Inflammatory macrophage (primary cell): Measurements from ENCODE around the gene CUL5.
"Not testable (repeated sequence)": the region's sequence is repeated elsewhere in the genome, so short reads cannot be mapped to it uniquely, and the experiment has no call there.

Experiments
- DNase-seq, 2 donors: peaks; one replicate each; pipeline ENCODE4 v3.0.0-alpha.2; 2020 to 2022

Gene CUL5

DNA sequence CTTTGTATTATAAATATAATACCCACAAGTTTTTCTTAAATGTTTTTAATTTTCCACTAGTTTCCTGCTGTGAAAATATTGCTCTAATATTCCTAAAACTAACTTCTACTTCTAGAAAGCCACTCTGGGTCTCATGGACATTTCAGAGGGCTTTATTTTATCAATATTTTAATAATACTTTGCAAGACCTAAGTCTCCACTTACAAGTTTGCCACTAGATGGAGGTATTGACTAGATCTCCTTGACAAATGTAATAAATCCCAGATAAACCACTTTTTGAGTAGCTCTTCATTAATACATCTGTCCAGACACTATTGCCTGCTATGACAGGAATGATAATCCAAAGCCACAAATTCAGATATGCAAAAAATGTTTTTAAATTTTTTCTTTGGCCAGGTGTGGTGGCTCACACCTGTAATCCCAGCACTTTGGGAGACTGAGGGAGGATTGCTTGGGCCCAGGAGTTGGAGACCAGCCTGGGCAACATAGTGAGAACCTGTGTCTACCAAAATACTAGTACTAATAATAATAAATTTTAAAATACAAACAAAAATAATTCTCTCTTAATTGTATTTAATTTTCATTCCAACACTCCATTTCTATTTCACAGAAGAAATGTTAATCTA, 109.2 kb downstream of the CUL5 start:
- DNase-seq: peak; percentile 11 to 45

DNA sequence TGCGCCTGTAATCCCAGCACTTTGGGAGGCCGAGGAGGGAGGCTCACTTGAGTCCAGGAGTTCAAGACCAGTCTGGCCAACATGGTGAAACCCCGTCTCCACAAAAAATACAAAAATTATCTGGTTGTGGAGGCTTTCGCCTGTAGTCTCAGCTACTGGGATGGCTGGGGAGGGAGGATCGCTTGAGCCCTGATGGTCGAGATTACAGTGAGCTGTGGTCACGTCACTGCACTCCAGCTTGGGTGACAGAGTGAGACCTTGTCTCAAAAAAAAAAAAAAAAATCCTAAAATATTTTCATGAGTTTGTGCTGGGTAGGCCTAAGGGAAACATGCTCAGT, 112.2 kb downstream of the CUL5 start:
- not testable (repeated sequence) for DNase-seq

DNA sequence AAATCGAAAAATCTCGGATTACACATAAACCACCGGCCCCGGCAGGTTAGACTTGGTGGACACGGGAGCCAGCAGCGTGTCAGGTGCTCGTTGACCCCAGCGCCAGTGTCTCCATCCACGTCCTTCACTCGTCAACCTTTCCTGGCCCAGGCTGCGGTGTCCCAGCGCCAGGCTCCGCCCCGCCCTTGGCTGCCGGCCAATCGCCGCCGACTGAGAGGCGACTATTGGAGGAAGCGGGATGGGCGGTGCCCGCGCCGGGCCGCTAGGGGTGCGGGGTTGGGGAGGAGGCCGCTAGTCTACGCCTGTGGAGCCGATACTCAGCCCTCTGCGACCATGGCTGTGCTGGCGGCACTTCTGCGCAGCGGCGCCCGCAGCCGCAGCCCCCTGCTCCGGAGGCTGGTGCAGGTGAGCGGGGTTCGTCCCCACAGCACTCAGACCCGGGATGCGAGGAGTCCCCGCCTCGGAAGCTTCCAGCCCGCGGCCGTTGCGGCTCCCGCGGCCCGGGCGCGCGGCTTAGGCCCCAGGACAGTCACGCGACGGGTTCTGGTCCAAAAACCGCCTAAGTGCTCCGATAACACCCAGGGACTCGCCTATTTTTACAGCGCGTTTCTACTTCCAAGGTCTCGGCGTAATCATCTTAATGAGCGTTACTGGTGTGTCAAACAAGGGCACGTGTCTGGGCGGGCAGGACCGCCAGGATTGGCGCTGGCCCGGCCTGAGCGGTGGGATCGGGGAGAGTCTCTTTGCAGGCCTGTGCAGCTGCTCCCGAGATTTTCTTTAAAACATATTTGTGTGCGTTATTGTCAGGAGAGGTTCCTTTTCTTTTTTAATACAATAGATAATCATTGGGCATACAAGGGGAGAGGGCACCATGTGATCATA, 112.8 kb downstream of the CUL5 start, which contains the start of gene ACAT1:
Gene ACAT1 (plus strand): TSS at position 294 of the 882 bp plus-strand sequence. CDS start 40 bp downstream, at position 334.
- peak; percentile 93 to 95 for DNase-seq

DNA sequence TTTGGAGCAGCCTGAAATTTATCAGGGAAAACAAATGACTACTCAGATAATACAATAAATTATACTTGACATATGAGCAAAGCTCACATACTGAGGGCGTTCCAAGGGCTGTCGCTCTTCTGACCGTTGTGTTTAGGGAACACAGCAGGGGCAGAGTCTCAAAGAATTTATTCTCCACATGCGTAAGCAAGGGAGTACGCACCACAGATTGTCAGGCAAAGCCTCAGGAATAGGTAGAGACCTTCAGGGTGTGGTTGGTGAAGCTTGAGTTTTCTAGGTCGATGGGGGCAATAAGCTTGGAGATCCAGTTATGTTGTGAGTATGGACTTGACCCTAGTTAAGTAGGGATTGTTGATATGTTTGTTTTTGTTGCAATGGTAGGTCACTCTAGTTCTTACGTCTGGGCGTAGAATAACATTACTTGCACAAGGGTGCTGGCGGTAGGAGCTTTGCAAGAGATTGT, 113.5 kb downstream of the CUL5 start:
- DNase-seq: no peak

DNA sequence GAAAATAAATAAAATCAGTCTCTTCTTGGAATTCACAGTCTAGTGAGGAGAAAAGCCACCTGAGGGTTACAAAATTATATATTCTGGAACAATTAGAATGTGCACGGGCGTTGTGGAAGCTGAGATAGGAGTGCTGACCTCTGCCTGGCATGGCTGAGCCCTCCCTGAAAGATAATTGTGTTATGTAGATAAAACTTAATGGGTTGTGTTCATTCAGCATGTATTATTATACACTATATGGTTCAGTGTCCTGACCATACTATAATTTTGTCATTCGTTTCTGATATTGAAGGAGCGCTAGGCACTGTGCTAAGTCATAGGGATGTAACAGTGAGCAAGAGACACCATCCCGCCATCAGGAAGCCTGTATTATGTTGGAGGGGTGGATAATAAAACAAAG, 116.4 kb downstream of the CUL5 start:
- DNase-seq: no peak

DNA sequence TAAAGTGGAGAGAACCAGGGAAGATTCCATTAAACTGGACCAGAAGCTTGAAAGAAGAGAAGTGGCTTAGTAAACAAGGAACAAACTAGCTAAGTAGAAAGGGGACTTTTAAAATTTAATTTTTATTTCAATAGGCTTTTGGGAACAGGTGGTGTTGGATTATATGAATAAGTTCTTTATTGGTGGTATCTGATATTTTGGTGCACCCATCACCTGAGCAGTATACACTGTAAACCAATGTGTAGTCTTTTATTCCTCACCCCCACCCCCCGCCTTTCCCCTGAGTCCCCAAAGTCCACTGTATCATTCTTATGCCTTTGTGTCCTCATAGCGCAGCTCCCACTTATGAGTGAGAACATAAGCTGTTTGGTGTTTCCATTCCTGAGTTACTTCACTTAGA, 120.1 kb downstream of the CUL5 start:
- no peak for DNase-seq

DNA sequence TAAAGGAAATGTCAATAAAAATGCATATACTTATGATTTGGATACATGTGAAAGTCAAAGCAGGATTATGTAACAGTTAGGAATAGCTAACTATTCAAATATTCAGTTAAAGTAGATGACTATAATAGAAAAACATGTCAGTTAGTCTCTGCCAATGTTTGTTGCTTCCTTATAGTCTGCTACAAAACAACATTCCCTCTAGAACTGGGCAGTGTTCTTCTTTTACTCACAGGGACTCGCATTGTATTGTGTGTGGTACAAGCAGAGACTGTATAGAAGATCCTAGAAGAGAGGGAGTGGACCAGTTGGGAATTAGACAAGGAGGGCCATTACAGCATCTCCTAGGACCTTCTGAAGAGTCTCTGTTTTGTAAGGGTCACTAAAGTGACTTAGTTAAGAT, 123.3 kb downstream of the CUL5 start:
- DNase-seq: no peak

DNA sequence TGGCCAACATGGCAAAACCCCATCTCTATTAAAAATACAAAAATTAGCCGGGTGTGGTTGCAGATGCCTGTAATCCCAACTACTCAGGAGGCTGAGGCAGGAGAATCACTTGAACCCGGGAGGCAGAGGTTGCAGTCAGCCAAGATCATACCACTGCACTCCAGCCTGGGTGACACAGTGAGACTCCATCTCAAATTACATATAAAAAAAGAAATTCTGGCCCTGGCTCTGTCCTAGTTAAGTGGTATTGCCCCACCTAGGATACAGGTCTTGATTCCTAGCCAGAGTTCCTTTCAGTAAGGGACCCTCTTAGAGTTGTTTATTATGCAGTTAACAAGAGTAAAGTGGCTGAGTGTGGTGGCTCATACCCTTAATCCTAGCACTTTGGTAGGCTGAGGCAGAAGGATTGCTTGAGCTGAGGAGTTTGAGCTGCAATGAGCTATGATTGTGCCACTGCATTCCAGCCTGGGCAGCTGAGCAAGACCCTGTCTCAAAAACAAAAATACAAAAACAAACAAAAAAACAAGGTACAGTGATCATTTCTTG, 124.4 kb downstream of the CUL5 start:
- not testable (repeated sequence) for DNase-seq

DNA sequence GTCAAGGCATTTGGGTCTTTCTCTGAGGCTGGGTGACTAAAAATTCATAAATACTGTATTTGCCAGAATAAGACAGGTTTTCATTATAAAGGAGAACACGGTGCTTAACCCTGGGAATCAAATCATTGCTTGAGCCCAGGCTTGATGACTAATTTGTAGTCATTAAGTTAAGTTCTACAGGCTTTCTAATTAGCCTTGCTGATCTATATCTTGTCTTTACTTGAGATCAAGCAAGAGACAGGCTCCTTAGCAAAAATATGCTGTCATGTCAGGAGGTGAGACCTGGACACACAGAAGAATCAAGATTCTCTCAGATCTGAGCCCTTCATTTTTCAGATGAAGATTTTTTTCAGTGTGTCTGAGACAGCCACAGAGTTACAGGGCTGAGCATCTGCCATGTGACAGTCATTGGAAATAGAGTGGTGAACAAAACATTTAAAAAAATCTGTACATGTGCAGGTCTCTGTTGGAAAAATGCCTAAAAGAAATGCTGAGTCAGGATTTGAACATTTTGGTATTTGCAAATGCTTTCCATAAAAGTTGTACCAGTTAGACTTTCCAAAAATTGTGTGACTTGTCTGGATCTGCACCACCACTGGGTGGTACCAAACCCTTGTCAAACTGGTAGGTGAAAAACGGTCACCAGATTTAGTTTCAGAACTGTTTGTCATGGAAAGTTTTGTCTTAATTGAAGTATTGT, 127.3 kb downstream of the CUL5 start:
- DNase-seq: no peak

DNA sequence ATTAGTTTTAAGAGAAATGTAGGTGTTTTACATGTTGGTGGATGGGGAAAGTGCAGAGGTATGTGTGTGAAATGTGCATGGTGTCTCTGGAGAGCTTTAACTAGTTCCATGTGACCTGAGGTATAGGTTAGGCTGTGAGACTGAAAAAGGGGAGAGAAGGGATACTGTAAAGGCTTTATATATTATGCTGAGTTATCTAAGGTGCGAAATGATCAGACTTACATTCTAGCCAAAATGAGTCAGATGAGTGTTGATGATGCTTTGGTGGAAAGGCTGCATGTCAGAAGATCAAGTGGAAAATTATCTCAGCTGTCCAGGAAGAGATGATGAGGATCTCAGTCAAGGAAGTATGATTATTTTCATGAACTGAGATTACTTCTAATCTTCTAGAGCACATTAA, 128.5 kb downstream of the CUL5 start:
- DNase-seq: no peak

DNA sequence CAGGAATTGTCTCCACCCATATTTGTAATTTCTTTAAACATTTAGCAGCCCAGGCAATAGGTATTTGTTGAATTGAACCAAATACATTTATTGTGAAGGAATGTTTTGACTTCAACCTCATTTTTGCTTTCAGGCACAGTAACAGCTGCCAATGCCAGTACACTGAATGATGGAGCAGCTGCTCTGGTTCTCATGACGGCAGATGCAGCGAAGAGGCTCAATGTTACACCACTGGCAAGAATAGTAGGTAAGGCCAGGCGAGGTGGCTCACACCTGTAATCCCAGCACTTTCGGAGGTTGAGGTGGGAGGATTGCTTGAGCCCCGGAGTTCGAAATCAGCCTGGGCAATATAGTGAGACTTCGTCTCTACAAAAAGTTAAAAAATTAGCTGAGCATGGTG, 133.6 kb downstream of the CUL5 start:
- DNase-seq: no peak

DNA sequence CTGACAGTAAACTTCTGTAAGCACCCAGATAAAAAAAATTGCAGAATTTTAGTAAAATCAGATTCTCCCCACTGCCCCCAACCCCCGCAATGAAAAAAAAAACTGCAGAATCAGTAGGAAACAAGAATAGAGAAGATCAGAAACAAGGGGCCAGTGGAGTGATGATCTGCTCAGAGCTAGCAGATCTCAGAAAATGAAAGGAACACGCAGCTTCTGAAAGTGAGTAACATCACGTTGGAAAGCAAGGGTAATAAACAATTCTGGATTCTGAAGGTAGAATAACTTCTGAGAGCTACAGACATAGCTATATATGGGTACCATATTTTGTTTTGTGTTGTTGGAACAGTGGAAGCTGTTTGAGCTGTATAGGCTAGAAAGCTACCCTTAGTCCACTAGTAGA, 135.9 kb downstream of the CUL5 start:
- no peak for DNase-seq

DNA sequence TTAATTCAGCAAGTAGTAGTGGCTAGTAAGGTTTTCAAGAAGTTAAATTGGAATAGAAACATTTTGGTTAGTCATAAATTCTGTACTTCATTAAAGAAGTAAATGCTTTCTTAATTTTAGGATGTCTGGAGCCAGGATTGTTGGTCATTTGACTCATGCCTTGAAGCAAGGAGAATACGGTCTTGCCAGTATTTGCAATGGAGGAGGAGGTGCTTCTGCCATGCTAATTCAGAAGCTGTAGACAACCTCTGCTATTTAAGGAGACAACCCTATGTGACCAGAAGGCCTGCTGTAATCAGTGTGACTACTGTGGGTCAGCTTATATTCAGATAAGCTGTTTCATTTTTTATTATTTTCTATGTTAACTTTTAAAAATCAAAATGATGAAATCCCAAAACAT, 138.5 kb downstream of the CUL5 start:
- no peak for DNase-seq

DNA sequence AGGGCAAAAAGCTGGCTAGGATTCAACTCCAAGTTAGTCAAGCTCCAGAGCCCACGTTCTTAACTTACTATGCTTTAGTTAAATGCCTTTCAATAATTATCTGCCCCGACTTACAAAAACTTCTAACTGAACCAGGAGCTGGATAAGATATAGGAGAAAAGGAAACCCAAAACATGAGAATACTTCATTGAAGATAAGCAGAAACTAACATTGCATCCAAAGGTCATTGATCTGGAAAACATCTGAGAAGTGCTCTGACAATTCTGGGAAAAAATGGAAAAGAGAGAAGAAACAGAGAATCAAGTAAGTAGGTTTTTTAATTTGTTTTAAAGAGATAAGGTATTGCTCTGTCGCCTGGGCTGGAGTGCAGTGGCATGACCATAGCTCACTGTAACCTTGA, 139.9 kb downstream of the CUL5 start:
- DNase-seq: no peak

DNA sequence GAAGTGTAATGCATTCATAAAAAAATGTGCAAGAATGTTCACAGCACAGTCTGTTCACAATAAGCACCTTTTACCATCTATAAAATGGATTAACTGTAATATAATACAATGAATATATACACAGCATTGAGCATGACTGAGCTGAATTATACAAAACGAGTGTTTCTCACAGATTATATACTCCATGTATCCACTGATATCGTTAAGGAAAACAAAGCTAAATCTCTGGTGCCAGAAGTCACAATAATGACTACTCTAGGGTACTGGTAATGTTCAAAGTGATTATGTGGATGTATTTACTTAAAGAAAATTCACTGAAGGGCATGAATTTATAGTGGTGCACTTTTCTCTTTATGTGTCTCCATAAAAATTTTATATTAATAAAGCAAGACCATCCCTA, 145.9 kb downstream of the CUL5 start:
- DNase-seq: no peak
